Prostate gland (tissue), 2 donors: Measurements from ENCODE around the gene NOL9.

Experiments
- CTCF ChIP-seq, 4 experiments: fragments of 200-600 bp in 2 of 4; fragments of 450-650 bp in 2 of 4; sonication (generic) in 2 of 4; IDR thresholded peaks; 1 replicate in 3 of 4; 2 replicates in 1 of 4; pipeline ENCODE4 v1.5.1; 2016 to 2019; ENCODE audit warnings: antibody characterized with exemption in 4 of 4, mild to moderate bottlenecking in 2 of 4, moderate library complexity in 2 of 4
- POLR2A ChIP-seq: fragments of 450-650 bp; IDR thresholded peaks from one replicate; pipeline ENCODE4 v1.6.1; 2016; ENCODE audit warnings: antibody characterized with exemption, mild to moderate bottlenecking
- POLR2AphosphoS5 ChIP-seq: sonication (generic); formaldehyde crosslinking; IDR thresholded peaks from one replicate; pipeline ENCODE4 v1.6.1; 2017; ENCODE audit warnings: antibody characterized with exemption

GRCh38 chr1:6488602-6489382, 65.5 kb downstream of the NOL9 start:
- TF ChIP-seq CTCF (IDR thresholded peaks at IDR 0.05), result no peak
- TF ChIP-seq POLR2A, result no peak
- no peak for TF ChIP-seq POLR2AphosphoS5
